Astrocyte (in vitro differentiated cells and primary cell): Measurements from ENCODE around the gene C20orf204. TPM values are rescaled to one million over a fixed set of nuclear protein-coding genes. Genes with fewer than 3 reads are reported as not detected.

ENCODE experiments used
- DNase-seq: peaks from one replicate; pipeline ENCODE4 v3.0.0-alpha.2; 2010; ENCODE audit warnings: low read depth
- FAIRE-seq: peaks from 2 replicates; lab custom pipeline; 2011; peaks lifted over from hg19 to GRCh38; lab: Jason Lieb, UNC
- H2AFZ ChIP-seq: 2 replicates; pipeline ENCODE4 v1.6.0; 2012; ENCODE audit warnings: low read depth, low read length, inconsistent platforms
- H3K27ac ChIP-seq: 2 replicates; pipeline ENCODE4 v1.5.1; 2011; ENCODE audit warnings: low read depth, low read length, inconsistent platforms
- H3K27me3 ChIP-seq: 2 replicates; pipeline ENCODE4 v1.6.0; 2011; ENCODE audit warnings: low read length, inconsistent platforms; ENCODE audit not compliant: insufficient read depth
- H3K36me3 ChIP-seq: 2 replicates; pipeline ENCODE4 v1.5.1; 2011; ENCODE audit warnings: low read length, inconsistent platforms; ENCODE audit not compliant: insufficient read depth
- H3K4me1 ChIP-seq: 2 replicates; pipeline ENCODE4 v1.5.1; 2011; ENCODE audit warnings: low read length, inconsistent platforms; ENCODE audit not compliant: insufficient read depth
- H3K4me2 ChIP-seq: 2 replicates; pipeline ENCODE4 v1.6.0; 2012; ENCODE audit warnings: low read length, inconsistent platforms
- H3K4me3 ChIP-seq: 2 replicates; pipeline ENCODE4 v1.5.1; 2011; ENCODE audit warnings: low read depth, mild to moderate bottlenecking, low read length, inconsistent platforms; ENCODE audit not compliant: insufficient read depth
- H3K79me2 ChIP-seq: 2 replicates; pipeline ENCODE4 v1.6.0; 2012; ENCODE audit warnings: mild to moderate bottlenecking, low read length, inconsistent platforms; ENCODE audit not compliant: insufficient read depth
- H3K9ac ChIP-seq: 2 replicates; pipeline ENCODE4 v1.6.0; 2012; ENCODE audit warnings: mild to moderate bottlenecking, low read length, inconsistent platforms
- H3K9me3 ChIP-seq: 2 replicates; pipeline ENCODE4 v1.5.1; 2012; ENCODE audit warnings: low read depth, mild to moderate bottlenecking, low read length, inconsistent platforms; ENCODE audit not compliant: insufficient read depth
- H4K20me1 ChIP-seq: 2 replicates; pipeline ENCODE4 v1.6.0; 2012; ENCODE audit warnings: low read length, inconsistent platforms; ENCODE audit not compliant: insufficient read depth
- H3K27ac Mint-ChIP-seq: one replicate; pipeline ENCODE4 v1.8.0; 2021; ENCODE audit warnings: mild to moderate bottlenecking, mixed read lengths; ENCODE audit not compliant: unreplicated experiment
- H3K27me3 Mint-ChIP-seq: one replicate; pipeline ENCODE4 v1.8.0; 2021; ENCODE audit warnings: low read depth, mixed read lengths; ENCODE audit not compliant: unreplicated experiment
- H3K36me3 Mint-ChIP-seq: one replicate; pipeline ENCODE4 v1.8.0; 2021; ENCODE audit warnings: low read depth, mixed read lengths; ENCODE audit not compliant: unreplicated experiment
- H3K4me1 Mint-ChIP-seq: one replicate; pipeline ENCODE4 v1.8.0; 2021; ENCODE audit warnings: low read depth, mixed read lengths; ENCODE audit not compliant: unreplicated experiment
- H3K4me3 Mint-ChIP-seq: one replicate; pipeline ENCODE4 v1.8.0; 2021; ENCODE audit warnings: mild to moderate bottlenecking, moderate library complexity, mixed read lengths; ENCODE audit not compliant: unreplicated experiment
- H3K9me3 Mint-ChIP-seq: one replicate; pipeline ENCODE4 v1.8.0; 2021; ENCODE audit warnings: mild to moderate bottlenecking, mixed read lengths; ENCODE audit not compliant: unreplicated experiment
- EZH2 ChIP-seq: IDR thresholded peaks from 2 replicates; pipeline ENCODE4 v1.6.1; 2012; ENCODE audit warnings: mild to moderate bottlenecking, low read length, inconsistent platforms; ENCODE audit not compliant: insufficient read depth
- total RNA-seq: library from RNA; stranded (reverse); gene quantifications from 2 replicates; pipeline ENCODE4 v1.2.1, GENCODE V29; 2021
- TF ChIP-seq, protein P1 (sequence below): IDR thresholded peaks from 2 replicates; pipeline ENCODE4 v1.5.1; 2011; ENCODE audit warnings: low read depth, mild to moderate bottlenecking, inconsistent platforms, low read length, moderate library complexity; ENCODE audit not compliant: insufficient read depth

Gene C20orf204
- total RNA-seq, 1 donor from 2014 or later, result 0.75 TPM

DNA sequence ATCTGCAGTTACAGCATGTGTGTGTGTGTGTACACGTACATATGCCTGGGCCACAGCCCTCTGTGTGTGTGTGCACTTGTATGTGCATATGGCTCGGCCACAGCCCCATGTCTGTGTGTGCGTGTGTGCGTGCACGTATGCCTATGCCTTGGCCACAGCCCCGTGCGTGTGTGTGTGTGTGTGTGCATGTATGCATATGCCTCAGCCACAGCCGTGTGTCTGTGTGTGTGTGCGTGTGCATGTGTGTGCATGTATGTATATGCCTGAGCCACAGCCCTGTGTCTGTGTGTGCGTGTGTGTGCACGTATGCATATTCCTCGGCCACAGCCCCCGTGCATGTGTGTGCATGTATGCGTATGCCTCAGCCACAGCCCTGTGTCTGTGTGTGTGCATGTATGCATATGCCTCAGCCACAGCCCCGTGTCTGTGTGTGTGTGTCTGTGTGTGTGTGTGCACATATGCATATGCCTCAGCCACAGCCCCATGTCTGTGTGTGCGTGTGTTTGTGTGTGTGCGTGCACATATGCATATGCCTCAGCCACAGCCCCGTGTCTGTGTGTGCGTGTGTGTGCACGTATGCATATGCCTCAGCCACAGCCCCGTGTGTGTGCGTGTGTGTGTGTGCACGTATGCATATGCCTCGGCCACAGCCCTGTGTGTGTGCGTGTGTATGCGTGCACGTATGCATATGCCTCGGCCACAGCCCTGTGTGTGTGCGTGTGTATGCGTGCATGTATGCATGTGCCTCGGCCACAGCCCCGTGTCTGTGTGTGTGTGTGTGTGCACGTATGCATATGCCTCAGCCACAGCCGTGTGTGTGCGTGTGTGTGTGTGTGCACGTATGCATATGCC is 14.6 kb upstream of the C20orf204 start:
- FAIRE-seq, result no peak
- Histone ChIP-seq H3K36me3 (peaks cover 33% of the 10 kb centered on the region), H3K9ac (no peak overlapping the region), H2AFZ (no peak overlapping the region), H3K79me2 (no peaks in the 10 kb centered on the region), H3K27me3 (no peaks in the 10 kb centered on the region), H3K4me3 (no peak overlapping the region), H3K9me3 (no peaks in the 10 kb centered on the region), H3K4me1 (no peaks in the 10 kb centered on the region), H3K4me2 (no peak overlapping the region), H4K20me1 (peaks cover 38% of the 10 kb centered on the region), H3K27ac (no peak overlapping the region)
- TF ChIP-seq EZH2, result no peak
- TF ChIP-seq, protein P1, sequence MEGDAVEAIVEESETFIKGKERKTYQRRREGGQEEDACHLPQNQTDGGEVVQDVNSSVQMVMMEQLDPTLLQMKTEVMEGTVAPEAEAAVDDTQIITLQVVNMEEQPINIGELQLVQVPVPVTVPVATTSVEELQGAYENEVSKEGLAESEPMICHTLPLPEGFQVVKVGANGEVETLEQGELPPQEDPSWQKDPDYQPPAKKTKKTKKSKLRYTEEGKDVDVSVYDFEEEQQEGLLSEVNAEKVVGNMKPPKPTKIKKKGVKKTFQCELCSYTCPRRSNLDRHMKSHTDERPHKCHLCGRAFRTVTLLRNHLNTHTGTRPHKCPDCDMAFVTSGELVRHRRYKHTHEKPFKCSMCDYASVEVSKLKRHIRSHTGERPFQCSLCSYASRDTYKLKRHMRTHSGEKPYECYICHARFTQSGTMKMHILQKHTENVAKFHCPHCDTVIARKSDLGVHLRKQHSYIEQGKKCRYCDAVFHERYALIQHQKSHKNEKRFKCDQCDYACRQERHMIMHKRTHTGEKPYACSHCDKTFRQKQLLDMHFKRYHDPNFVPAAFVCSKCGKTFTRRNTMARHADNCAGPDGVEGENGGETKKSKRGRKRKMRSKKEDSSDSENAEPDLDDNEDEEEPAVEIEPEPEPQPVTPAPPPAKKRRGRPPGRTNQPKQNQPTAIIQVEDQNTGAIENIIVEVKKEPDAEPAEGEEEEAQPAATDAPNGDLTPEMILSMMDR, result no peak
- no peak for DNase-seq
- no peak overlapping the region for H3K4me3 Mint-ChIP-seq
- peaks cover 3% of the 10 kb centered on the region for H3K4me1 Mint-ChIP-seq
- no peaks in the 10 kb centered on the region for H3K9me3 Mint-ChIP-seq
- no peaks in the 10 kb centered on the region for H3K27me3 Mint-ChIP-seq
- no peak overlapping the region for H3K27ac Mint-ChIP-seq
- H3K36me3 Mint-ChIP-seq, result peaks cover 29% of the 10 kb centered on the region

DNA sequence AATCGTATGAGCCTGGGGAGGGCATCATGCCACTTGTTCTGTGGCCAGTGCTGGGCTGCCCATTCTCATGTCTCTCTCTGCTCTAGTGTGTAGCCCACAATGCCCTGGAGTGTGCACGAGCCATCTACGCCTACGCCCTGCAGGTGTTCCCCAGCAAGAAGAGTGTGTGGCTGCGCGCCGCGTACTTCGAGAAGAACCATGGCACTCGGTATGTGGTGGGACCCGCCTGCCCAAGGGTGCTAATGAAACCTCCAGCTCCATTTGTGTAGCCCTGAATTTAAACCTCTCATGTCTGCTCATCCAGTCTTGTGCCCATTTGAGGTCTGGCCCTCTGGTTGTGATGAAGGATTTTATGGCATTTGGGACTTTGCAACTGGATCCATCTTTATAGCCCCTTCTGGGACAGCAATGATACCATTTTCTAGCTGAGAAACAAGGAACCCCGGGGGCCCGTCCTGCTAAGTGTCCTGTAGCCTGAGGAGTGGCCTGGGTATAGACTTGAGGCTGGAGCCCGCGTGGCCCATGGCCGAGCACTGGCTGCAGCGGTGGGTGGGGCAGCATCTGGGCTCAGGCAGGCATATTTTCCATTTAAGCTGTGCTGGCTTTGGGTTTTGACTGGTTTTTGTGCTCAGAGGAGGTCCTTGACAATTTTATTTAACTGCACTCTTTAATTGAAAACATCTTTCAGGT is 13.2 kb upstream of the C20orf204 start:
- no peak overlapping the region for H3K9ac ChIP-seq
- H3K4me2 ChIP-seq, result no peak overlapping the region
- H4K20me1 ChIP-seq, result peaks cover 38% of the 10 kb centered on the region
- peaks cover 27% of the 10 kb centered on the region for H3K36me3 Mint-ChIP-seq
- no peaks in the 10 kb centered on the region for H3K4me1 ChIP-seq
- H3K4me1 Mint-ChIP-seq, result peaks cover 3% of the 10 kb centered on the region
- H3K27ac ChIP-seq, result no peak overlapping the region
- no peak for TF ChIP-seq EZH2
- TF ChIP-seq, protein P1, result no peak
- no peak for FAIRE-seq
- peaks cover 26% of the 10 kb centered on the region for H3K36me3 ChIP-seq
- no peak overlapping the region for H3K4me3 ChIP-seq
- H3K27ac Mint-ChIP-seq, result no peak overlapping the region
- H3K9me3 ChIP-seq, result no peaks in the 10 kb centered on the region
- H3K27me3 Mint-ChIP-seq, result no peaks in the 10 kb centered on the region
- no peaks in the 10 kb centered on the region for H3K9me3 Mint-ChIP-seq
- H3K4me3 Mint-ChIP-seq, result no peak overlapping the region
- no peak for DNase-seq
- no peaks in the 10 kb centered on the region for H3K79me2 ChIP-seq
- H2AFZ ChIP-seq, result no peak overlapping the region
- H3K27me3 ChIP-seq, result no peaks in the 10 kb centered on the region
